ENCODE data around the gene CLHC1.
"Not testable (repeated sequence)": the region's sequence is repeated elsewhere in the genome, so short reads cannot be mapped to it uniquely, and the experiment has no call there.

Gene CLHC1

DNA sequence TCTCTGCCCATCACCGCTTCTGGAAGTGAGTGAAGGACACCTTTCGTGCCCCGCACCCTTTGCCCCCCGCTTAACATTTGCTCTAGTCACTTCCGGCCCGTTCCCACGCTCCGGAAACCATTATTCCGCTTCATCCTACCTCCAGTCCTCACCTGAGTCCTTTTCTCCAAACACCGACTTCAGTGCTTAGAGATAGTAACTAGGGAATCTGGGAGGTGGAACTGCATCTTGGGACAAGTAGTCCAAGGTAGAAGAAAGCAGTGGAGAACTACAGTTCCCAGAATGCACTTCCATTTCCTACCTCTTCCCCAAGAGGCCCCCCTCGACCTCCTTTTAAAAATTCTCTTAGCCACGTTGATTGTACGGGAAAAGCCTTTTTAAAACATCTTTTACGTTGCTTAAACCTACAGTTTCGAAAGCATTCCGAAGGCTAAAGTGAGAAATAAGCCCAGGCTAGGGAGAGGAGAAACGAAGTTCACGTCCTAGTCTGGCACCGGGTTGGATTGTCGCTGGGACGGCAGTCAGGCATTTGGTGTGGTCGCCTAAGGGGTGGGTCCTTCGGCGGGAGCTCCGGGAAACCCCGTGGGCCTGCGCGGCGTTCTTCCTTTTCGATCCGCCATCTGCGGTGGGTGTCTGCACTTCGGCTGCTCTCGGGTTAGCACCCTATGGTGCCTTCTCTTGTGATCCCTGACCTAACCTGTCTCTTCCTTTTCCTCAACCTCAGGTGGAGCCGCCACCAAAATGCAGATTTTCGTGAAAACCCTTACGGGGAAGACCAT is at the start of gene CLHC1, which contains the start of gene RPS27A:
TSS of gene CLHC1 (minus strand) at position 210 of the 779 bp plus-strand sequence. CDS start 9,882 bp downstream, outside the sequence.
TSS of gene RPS27A (plus strand) at position 605 of the 779 bp plus-strand sequence. CDS start at position 742, 137 bp downstream.
- DNase-seq, result peak; percentile 79

DNA sequence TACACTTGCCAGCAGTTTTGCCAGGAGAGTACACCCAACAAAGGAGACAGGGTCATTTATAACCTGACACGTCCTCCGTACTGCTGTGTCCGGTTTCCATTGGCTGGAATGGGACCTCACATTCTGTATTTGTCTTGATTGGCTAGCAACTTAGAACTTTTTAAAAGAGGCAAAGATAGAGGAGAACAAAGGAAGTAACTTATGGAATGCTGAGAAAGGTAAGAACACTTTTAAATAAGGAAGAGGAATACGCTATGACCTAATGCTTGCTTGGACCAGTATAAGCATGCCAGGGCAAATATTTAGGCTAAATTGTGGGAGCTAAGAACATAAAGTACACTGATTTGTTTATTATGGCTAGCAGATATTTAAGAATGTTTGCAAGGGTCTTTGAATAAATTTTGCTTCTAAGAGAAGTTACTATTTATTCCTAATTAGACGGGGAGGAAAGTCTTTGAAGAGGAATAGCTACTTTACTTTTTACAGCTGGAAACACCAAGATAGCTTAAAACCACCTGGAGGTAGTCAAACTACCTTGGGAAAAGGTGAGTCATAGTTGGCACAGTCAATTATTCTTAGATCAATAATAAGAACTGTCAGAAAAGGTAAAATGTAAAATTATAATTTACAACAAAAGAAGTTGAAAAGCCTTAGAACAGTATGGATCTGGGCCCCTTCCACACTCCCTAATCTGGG is 48.9 kb upstream of the CLHC1 start:
- not testable (repeated sequence) for DNase-seq

DNA sequence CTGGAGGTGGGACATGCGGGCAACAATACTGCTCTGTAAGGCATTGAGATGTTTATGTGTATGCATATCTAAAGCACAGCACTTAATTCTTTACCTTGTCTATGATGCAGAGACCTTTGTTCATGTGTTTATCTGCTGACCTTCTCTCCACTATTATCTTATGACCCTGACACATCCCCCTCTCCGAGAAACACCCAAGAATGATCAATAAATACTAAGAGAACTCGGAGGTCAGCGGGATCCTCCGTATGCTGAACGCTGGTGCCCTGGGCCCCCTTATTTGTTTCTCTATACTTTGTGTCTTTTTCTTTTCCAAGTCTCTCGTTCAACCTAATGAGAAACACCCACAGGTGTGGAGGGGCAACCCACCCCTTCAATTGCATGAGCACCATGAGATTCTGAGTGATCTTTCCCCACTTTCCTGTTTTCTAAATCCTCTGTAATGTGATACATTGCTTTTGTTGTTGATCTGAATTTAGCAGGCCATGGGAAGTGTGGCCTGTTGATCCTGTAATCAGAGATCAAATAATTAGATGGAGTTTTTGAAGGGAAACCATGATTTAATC is 47.8 kb upstream of the CLHC1 start:
- not testable (repeated sequence) for DNase-seq

DNA sequence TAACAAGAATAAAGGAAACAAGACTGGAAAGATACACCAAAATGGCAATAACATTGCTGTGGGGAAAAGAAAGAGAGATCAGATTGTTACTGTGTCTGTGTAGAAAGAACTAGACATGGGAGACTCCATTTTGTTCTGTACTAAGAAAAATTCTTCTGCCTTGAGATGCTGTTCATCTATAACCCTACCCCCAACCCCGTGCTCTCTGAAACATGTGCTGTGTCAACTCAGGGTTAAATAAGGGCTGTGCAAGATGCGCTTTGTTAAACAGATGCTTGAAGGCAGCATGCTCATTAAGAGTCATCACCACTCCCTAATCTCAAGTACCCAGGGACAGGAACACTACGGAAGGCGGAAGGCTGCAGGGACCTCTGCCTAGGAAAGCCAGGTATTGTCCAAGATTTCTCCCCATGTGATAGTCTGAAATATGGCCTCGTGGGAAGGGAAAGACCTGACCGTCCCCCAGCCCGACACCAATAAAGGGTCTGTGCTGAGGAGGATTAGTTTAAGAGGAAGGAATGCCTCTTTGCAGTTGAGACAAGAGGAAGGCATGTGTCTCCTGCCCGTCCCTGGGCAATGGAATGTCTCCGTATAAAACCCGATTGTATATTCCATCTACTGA is 47.2 kb upstream of the CLHC1 start:
- DNase-seq, result not testable (repeated sequence)

DNA sequence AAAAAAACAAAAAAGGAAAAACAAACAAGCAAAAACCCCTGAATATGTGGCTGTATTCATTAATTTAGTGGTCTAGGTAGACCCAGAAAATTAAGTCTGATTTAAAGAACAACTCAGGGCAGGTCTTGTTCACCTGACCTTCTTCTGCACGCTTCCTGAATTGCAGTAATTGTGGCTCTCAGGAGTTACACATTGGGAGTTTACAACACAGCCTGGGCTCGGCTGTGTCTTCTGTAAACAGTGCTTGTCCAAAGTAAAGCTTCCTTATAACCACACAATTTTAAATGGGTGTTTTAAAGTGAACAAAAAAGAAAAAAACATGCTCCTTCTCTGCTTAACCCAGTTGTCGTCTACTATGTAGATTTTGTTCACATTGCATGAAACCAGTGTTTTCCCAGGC is 45.2 kb upstream of the CLHC1 start:
- DNase-seq, result no peak

DNA sequence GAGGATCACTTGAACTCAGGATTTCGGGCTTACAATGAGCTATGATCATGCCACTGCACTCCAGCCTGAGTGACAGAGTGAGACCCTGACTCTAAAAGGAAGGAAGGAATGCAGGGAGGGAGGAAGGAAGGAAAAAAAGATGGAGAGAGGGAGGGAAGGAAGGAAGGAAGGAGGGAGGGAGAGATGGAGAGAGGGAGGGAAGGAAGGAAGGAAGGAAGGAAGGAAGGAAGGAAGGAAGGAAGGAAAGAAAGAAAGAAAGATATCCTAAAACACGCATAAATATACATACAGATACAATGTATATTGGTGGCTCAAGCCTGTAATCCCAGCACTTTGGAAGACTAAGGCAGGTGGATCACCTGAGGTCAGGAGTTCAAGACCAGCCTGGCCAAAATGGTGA is 42.3 kb upstream of the CLHC1 start:
- DNase-seq, result not testable (repeated sequence)

DNA sequence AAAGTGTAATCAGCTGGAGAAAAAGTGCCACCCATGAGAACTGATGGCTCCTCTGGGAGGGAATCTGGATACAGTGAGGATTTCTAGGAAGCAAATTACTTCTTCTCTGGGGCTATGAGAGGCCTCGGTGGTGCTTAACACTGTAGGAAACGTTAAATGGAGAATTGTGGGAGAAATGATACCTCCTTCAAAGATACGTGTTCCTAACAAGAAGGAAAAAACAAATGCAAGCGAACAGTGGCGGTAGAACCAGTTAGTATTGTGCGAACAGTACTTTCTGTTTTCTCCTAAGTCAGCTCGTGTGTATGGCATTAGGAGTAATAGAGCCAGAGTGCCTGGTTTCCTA is 37.5 kb upstream of the CLHC1 start:
- no peak for DNase-seq

DNA sequence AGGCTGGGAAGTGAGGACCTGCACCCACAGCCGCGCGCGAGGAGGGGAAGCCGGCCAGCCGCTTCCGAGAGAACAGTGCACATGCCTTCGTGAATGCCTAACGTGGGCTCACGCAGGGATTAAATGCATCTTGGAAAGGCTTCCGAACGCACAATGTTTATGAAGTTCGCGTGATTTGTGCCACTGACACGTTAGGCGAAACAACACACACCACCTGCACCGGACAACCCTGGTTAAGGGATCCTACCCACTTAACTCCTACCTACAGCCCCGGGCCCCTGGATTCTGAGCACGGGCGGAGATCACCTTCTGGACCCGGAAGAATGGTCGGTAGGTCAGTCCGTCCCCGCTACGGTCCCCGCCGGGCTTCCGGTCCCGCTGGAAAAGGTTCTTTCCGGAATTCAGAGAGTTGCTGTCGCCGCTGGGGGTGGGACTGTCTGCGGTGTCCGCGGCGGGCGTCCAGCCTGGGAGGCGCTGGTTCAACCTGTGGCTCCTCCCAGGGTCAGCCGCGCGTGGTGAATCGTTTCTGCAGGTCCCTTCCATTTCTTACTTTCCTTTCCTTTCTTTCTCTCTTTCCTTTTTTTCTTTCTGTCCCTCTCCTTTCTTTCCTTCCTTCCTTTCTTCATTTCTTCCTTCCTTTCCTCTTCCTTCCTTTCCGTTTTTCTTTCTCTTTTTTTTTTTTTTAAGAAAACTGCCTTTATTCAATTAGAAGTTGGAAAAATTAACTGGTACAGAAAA is 37.0 kb upstream of the CLHC1 start, which contains the start of gene MTIF2:
TSS of gene MTIF2 (minus strand) at position 325 of the 738 bp plus-strand sequence. CDS start 5,373 bp downstream, outside the sequence.
- peak; percentile 65 for DNase-seq

DNA sequence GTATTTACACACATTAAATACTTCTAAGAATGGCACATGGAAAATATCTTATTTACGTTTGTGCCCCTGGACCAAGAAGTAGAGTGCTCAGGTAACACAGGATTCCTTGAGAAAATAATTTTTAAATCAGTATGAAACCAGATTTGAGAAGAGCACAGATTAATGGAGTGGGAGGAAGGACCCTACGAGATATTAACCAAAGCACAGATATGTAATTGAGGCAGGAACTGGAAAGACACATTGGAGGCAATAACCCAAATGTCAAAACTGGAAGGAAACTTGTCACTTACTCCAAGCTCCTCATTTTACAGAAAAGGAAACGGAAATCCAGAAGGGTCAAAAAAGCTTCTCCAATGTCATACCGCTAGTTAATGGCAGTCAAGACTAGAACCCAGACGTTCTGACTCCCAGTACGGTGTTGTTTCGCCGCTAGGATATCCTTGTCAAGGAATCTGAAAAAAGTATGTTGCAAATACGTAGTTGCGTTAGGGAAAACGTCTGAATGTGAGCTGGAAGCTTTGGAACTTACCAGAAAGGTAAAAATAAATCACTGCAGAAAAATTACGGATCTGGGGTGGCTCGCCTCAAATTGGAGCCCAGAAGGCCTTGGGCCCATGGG is 36.3 kb upstream of the CLHC1 start:
- DNase-seq, result no peak

DNA sequence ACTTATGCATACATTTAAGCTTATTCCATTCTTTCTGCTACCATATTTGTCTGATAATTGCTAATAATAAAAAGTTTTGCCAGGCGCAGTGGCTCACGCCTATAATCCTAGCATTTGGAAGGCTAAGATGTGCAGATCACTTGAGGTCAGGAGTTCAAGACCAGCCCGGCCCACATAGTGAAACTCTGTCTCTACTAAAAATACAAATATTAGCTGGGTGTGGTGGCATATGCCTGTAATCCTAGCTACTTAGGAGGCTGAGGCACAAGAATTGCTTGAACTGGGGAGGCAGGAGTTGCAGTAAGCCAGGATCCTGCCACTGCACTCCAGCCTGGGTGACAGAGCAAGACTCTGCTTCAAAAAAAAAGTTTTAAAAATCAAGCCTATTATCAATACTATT is 27.5 kb upstream of the CLHC1 start:
- DNase-seq, result not testable (repeated sequence)

DNA sequence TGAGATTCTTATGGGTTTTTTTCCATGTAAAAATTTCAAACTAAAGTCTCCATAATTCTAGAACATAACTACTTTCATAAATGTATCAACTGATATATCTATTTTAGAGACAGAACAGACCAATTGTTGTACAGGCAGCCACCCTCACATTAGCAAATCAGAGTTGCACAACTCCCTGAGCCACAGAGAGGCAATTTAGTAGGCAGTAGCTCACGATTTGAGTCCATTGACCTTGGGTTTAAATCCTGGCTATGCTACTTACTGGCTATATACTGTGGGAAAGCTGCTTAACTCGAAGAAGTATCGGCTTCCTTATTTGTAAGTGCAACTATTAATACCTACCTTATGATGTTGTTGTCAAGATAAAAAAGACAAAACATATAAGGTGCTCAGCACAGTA is 20.7 kb upstream of the CLHC1 start:
- no peak for DNase-seq

DNA sequence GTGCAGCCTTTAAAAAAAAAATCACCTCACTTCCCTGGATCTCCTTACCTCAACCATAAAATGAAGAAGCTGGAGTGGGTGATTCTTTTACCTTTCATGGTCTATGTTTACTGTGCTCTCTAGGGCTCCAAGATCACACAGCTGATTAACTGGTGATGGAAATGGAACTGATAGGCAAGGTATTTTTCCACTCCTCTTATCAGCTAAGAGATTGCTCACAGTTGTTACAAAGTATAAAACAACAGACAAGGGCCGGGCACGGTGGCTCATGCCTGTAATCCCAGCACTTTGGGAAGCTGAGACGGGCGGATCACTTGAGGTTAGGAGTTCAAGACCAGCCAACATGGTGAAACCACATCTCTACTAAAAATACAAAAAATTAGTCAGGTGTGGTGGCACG is 14.9 kb upstream of the CLHC1 start:
- no peak for DNase-seq

DNA sequence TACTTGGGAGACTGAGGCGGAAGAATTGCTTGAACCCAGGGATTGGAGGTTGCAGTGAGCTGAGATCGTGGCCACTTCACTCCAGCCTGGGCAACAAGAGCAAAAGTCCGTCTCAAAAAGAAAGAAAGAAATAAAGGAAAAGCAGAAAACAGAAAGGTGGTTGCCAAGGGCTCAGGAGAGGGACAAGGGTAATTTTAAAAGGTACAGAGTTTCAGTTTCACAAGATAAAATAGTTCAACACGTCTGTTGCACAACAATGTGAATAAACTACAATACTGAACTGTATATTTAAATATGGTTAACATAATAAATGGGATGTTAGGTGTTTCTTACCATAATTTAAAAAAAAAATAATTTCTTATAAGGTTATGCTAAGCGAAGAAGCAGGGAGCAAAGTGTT is 13.3 kb upstream of the CLHC1 start:
- no peak for DNase-seq

DNA sequence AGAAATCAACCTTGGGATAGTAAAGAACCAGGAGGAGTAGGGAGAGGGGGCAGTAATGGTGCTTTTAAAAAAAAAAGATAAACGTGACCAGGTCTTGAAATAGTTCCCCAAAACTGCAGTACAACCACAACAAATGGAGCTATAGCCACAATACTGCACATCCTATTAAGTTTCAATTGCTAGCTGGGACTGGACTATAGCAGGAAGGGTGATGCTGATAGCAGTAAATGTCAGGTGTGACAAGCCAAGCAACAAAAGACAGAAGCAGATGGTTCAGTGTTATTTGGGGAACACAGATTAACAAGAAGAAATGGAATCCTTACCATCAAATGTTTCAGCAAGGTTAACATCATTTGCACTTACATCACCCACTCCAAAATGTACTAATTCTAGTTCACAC is 10.5 kb upstream of the CLHC1 start:
- DNase-seq, result no peak

DNA sequence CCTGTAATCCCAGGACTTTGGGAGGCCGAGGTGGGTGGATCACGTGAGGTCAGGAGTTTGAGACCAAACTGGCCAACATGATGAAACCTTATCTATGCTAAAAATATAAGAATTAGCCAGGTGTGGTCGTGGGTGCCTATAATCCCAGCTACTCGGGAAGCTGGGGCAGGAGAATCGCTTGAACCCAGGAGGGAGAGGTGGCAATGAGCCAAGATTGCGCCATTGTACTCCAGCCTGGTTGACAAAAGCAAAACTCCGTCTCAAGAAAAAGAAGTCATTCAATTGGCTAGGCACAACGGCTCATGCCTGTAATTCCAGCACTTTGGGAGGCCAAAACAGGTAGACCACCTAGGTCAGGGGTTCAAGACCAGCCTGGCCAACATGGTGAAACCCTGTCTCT is 9.5 kb upstream of the CLHC1 start:
- DNase-seq, result not testable (repeated sequence)

DNA sequence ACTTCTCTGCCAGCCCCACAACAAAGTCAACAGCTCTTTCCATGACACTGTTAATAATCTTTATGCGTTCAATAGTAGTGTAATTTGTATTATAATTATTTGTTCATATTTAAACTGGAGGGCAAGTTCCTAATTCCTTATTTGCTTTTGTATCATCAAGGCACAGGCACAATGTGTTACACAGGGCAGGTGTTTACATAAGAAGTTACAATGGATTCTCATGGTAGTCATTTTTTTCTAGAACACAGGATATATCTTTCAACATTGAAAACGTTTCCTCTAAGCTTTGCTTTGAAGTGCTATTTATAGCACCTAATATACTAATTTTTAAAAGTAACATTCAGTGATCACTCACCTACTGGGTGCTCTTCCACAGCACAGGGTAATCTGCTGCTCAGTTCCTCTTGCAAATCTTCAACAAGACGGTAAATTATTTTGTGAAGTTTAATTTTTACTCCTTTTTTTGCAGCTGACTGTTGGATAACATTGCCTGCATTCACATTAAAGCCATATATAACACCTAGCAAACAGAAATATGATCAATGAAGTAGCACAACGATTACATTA is 7.6 kb upstream of the CLHC1 start:
- DNase-seq, result no peak

DNA sequence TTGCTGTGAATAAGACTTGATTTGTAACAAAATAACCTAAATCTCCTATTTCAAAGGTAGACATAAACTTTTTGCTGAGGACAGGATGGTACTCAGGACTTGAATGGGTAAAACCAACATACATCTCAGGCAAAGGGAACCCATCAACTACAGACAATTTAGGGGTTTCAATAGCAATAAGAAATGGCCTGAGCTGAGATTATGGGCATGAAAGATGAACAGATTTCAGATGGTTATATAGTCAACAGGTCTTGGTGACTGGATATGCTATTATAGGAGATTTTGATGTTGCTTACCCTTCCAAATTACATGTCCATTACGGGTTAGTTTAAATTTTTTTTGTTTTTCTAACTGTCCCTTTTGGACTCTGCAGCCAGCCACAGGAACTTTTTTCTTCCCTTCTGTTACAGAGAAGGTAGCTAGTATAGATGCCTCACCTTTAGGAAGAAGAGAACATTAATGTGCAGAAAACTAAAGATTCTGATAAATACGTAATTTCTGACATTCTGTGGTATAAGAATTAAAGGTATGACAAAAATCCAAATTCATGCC is 5.0 kb upstream of the CLHC1 start:
- DNase-seq, result no peak

DNA sequence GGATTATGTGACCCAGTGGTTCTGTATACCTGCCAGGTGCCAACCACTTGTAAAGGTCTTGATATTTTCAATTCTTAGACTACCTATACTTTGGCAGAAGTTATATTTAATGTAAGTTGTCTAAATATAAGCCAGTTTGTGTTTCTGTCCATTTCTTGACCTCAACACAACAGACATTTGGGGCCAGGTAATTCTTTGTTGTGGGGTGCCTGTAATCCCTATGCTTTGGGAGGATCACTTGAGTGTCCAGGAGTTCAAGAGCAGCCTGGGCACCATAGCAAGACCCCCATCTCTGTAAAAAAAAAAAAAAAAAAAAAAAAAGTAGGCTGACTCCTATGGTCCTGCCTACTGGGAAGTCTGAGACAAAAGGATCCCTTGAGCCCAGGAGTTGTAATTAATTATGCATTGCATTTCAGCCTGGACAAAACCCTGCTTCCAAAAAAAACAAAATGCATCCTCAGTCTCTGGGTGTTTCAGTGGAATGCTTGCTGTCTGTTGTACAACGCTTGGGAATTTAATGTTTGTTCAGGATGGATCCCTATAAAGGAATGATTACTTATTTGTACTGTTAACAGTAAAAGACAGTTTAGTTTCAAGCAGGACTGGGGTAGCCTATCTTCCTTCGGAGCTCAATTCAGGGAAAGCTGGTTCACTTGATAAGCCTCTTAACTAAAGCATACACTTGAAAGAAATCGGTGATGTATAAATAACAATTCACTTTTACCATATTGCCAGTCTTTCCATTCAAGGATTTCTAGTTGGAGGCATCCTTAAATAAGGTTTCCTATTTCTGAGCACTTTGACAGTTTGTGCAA is 3.8 kb upstream of the CLHC1 start:
- DNase-seq, result no peak

DNA sequence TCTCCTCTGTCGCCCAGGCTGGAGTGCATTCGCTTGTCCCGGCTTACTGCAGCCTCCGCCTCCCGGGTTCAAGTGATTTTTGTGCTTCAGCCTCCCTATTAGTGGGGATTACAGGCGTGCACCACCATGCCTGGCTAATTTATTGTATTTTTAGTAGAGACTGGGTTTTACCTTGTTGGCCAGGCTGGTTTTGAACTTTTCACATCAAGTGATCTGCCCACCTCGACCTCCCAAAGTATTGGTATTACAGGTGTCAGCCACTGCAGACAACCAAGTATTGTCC is 1.5 kb upstream of the CLHC1 start:
- DNase-seq, result no peak

DNA sequence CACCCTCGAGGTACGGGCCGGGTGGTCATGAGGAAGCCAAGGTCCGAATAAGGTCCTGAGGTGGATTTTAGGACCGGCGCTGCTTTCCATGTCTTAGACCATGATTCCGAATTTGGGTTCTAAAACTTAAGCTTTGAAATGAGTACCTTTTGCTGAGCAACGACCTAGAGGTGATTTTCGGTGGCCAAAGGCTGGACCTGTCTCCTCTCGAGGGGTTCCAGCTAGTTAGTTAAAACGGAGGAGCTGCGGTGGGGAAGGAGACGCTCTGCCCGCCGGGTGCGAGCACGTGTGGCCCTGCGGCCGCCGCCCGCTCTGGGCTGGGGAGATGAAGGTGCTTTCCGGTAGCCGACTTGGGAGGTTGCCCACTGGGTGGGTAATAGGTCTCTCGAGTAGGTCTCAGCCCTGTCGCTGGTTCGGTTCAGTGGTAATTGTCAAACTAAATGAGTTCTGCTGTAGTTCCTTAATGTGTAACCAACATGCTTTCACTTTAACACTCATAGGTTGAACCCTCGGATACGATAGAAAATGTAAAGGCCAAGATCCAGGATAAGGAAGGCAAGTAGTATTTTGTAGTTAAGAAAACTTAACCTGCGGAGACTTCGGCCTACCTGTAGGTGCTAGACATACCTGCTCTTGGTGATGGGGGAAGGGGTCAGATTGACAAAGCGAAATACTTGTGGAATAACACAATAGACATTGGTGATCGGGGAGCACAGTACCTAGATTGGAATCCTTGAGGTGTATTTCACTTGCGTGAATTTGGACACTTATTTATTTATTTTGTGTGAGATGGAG is 967 bp upstream of the CLHC1 start:
- DNase-seq, result no peak

Measured in SIG-M5 (cell line).